Astrocyte (in vitro differentiated cells and primary cell): ENCODE measurements around the gene SRGAP1. TPM values are rescaled to one million over a fixed set of nuclear protein-coding genes. Genes with fewer than 3 reads are reported as not detected.

Experiments used
- DNase-seq: peaks from one replicate; pipeline ENCODE4 v3.0.0-alpha.2; 2010; ENCODE audit warnings: low read depth
- FAIRE-seq: peaks from 2 replicates; lab custom pipeline; 2011; peaks lifted over from hg19 to GRCh38; lab: Jason Lieb, UNC
- H2AFZ ChIP-seq: 2 replicates; pipeline ENCODE4 v1.6.0; 2012; ENCODE audit warnings: low read depth, low read length, inconsistent platforms
- H3K27ac ChIP-seq: 2 replicates; pipeline ENCODE4 v1.5.1; 2011; ENCODE audit warnings: low read depth, low read length, inconsistent platforms
- H3K27me3 ChIP-seq: 2 replicates; pipeline ENCODE4 v1.6.0; 2011; ENCODE audit warnings: low read length, inconsistent platforms; ENCODE audit not compliant: insufficient read depth
- H3K36me3 ChIP-seq: 2 replicates; pipeline ENCODE4 v1.5.1; 2011; ENCODE audit warnings: low read length, inconsistent platforms; ENCODE audit not compliant: insufficient read depth
- H3K4me1 ChIP-seq: 2 replicates; pipeline ENCODE4 v1.5.1; 2011; ENCODE audit warnings: low read length, inconsistent platforms; ENCODE audit not compliant: insufficient read depth
- H3K4me2 ChIP-seq: 2 replicates; pipeline ENCODE4 v1.6.0; 2012; ENCODE audit warnings: low read length, inconsistent platforms
- H3K4me3 ChIP-seq: 2 replicates; pipeline ENCODE4 v1.5.1; 2011; ENCODE audit warnings: low read depth, mild to moderate bottlenecking, low read length, inconsistent platforms; ENCODE audit not compliant: insufficient read depth
- H3K79me2 ChIP-seq: 2 replicates; pipeline ENCODE4 v1.6.0; 2012; ENCODE audit warnings: mild to moderate bottlenecking, low read length, inconsistent platforms; ENCODE audit not compliant: insufficient read depth
- H3K9ac ChIP-seq: 2 replicates; pipeline ENCODE4 v1.6.0; 2012; ENCODE audit warnings: mild to moderate bottlenecking, low read length, inconsistent platforms
- H3K9me3 ChIP-seq: 2 replicates; pipeline ENCODE4 v1.5.1; 2012; ENCODE audit warnings: low read depth, mild to moderate bottlenecking, low read length, inconsistent platforms; ENCODE audit not compliant: insufficient read depth
- H4K20me1 ChIP-seq: 2 replicates; pipeline ENCODE4 v1.6.0; 2012; ENCODE audit warnings: low read length, inconsistent platforms; ENCODE audit not compliant: insufficient read depth
- H3K27ac Mint-ChIP-seq: one replicate; pipeline ENCODE4 v1.8.0; 2021; ENCODE audit warnings: mild to moderate bottlenecking, mixed read lengths; ENCODE audit not compliant: unreplicated experiment
- H3K27me3 Mint-ChIP-seq: one replicate; pipeline ENCODE4 v1.8.0; 2021; ENCODE audit warnings: low read depth, mixed read lengths; ENCODE audit not compliant: unreplicated experiment
- H3K36me3 Mint-ChIP-seq: one replicate; pipeline ENCODE4 v1.8.0; 2021; ENCODE audit warnings: low read depth, mixed read lengths; ENCODE audit not compliant: unreplicated experiment
- H3K4me1 Mint-ChIP-seq: one replicate; pipeline ENCODE4 v1.8.0; 2021; ENCODE audit warnings: low read depth, mixed read lengths; ENCODE audit not compliant: unreplicated experiment
- H3K4me3 Mint-ChIP-seq: one replicate; pipeline ENCODE4 v1.8.0; 2021; ENCODE audit warnings: mild to moderate bottlenecking, moderate library complexity, mixed read lengths; ENCODE audit not compliant: unreplicated experiment
- H3K9me3 Mint-ChIP-seq: one replicate; pipeline ENCODE4 v1.8.0; 2021; ENCODE audit warnings: mild to moderate bottlenecking, mixed read lengths; ENCODE audit not compliant: unreplicated experiment
- EZH2 ChIP-seq: IDR thresholded peaks from 2 replicates; pipeline ENCODE4 v1.6.1; 2012; ENCODE audit warnings: mild to moderate bottlenecking, low read length, inconsistent platforms; ENCODE audit not compliant: insufficient read depth
- total RNA-seq: library from RNA; stranded (reverse); gene quantifications from 2 replicates; pipeline ENCODE4 v1.2.1, GENCODE V29; 2021
- TF ChIP-seq, protein P1 (sequence below): IDR thresholded peaks from 2 replicates; pipeline ENCODE4 v1.5.1; 2011; ENCODE audit warnings: low read depth, mild to moderate bottlenecking, inconsistent platforms, low read length, moderate library complexity; ENCODE audit not compliant: insufficient read depth

SRGAP1 gene
- total RNA-seq, 1 donor from 2014 or later, result 15.2 TPM

- DNase-seq (no peak), FAIRE-seq (no peak)
- no peaks in the 10 kb centered on the region for H3K27me3 ChIP-seq
- H3K4me3 ChIP-seq, result peak overlapping the region; percentile 99
- no peaks in the 10 kb centered on the region for H3K27me3 Mint-ChIP-seq
- H3K36me3 Mint-ChIP-seq, result no peaks in the 10 kb centered on the region
- H3K4me1 ChIP-seq, result no peaks in the 10 kb centered on the region
- H3K79me2 ChIP-seq, result peaks cover 69% of the 10 kb centered on the region
- H4K20me1 ChIP-seq, result peaks cover 40% of the 10 kb centered on the region
- no peaks in the 10 kb centered on the region for H3K9me3 ChIP-seq
- H3K27ac ChIP-seq, result no peak overlapping the region
- no peak overlapping the region for H3K27ac Mint-ChIP-seq
- H3K4me2 ChIP-seq, result peak overlapping the region; percentile 94
- H3K36me3 ChIP-seq, result no peaks in the 10 kb centered on the region
- peaks cover 20% of the 10 kb centered on the region for H3K4me1 Mint-ChIP-seq
- H3K9ac ChIP-seq, result peak overlapping the region; percentile 96
- TF ChIP-seq, protein P1, sequence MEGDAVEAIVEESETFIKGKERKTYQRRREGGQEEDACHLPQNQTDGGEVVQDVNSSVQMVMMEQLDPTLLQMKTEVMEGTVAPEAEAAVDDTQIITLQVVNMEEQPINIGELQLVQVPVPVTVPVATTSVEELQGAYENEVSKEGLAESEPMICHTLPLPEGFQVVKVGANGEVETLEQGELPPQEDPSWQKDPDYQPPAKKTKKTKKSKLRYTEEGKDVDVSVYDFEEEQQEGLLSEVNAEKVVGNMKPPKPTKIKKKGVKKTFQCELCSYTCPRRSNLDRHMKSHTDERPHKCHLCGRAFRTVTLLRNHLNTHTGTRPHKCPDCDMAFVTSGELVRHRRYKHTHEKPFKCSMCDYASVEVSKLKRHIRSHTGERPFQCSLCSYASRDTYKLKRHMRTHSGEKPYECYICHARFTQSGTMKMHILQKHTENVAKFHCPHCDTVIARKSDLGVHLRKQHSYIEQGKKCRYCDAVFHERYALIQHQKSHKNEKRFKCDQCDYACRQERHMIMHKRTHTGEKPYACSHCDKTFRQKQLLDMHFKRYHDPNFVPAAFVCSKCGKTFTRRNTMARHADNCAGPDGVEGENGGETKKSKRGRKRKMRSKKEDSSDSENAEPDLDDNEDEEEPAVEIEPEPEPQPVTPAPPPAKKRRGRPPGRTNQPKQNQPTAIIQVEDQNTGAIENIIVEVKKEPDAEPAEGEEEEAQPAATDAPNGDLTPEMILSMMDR, result no peak
- no peak for TF ChIP-seq EZH2
- H3K4me3 Mint-ChIP-seq, result peak overlapping the region; percentile 100
- no peaks in the 10 kb centered on the region for H3K9me3 Mint-ChIP-seq
- H2AFZ ChIP-seq, result no peak overlapping the region
These were observed 1.9 kb downstream of the SRGAP1 start for GRCh38 chr12:63846238-63846967.

- peaks cover 22% of the 10 kb centered on the region for H3K4me1 Mint-ChIP-seq
- FAIRE-seq (no peak), DNase-seq (no peak)
- H3K27ac ChIP-seq, result no peak overlapping the region
- H3K4me2 ChIP-seq, result no peak overlapping the region
- H2AFZ ChIP-seq, result no peak overlapping the region
- no peak overlapping the region for H3K4me3 Mint-ChIP-seq
- no peak overlapping the region for H3K9ac ChIP-seq
- no peaks in the 10 kb centered on the region for H3K27me3 Mint-ChIP-seq
- peaks cover 88% of the 10 kb centered on the region for H3K79me2 ChIP-seq
- no peaks in the 10 kb centered on the region for H3K27me3 ChIP-seq
- H3K4me3 ChIP-seq, result no peak overlapping the region
- TF ChIP-seq, protein P1, result no peak
- H3K36me3 Mint-ChIP-seq, result no peaks in the 10 kb centered on the region
- H3K27ac Mint-ChIP-seq, result no peak overlapping the region
- no peaks in the 10 kb centered on the region for H3K4me1 ChIP-seq
- H3K9me3 Mint-ChIP-seq, result no peaks in the 10 kb centered on the region
- H3K36me3 ChIP-seq, result no peaks in the 10 kb centered on the region
- peaks cover 51% of the 10 kb centered on the region for H4K20me1 ChIP-seq
- H3K9me3 ChIP-seq, result no peaks in the 10 kb centered on the region
These were observed 4.0 kb downstream of the SRGAP1 start for GRCh38 chr12:63848450-63848849.

DNA sequence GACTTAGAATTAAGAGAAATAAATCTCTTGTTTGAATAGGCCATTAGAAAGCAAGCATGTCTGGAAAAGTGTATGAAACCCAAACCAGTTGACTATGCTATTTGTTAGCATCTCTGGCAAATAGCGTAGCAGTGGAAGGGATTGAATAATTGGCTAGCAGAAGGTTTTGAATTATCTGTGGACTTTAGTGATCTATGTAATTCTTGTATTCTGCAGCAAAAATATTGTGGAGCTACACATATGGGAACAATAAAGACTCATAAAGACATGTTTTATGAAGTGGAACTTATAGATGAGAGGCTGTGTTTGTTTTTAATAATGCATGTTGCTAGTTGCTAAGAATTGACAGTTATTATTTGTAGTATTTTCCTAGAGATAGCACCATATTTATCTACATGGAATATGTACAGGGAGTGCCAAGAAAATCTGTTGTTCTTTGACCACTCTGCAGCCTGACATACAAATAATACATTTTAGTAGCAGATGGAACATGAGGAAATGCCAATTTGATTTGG, 4.7 kb downstream of the SRGAP1 start:
- no peaks in the 10 kb centered on the region for H3K36me3 Mint-ChIP-seq
- H2AFZ ChIP-seq, result no peak overlapping the region
- no peak for TF ChIP-seq EZH2
- TF ChIP-seq, protein P1, result no peak
- H3K4me2 ChIP-seq, result no peak overlapping the region
- H3K36me3 ChIP-seq, result no peaks in the 10 kb centered on the region
- H3K9ac ChIP-seq, result no peak overlapping the region
- H3K4me1 Mint-ChIP-seq, result peaks cover 24% of the 10 kb centered on the region
- FAIRE-seq (no peak), DNase-seq (no peak)
- H4K20me1 ChIP-seq, result peaks cover 55% of the 10 kb centered on the region
- no peak overlapping the region for H3K27ac Mint-ChIP-seq
- no peaks in the 10 kb centered on the region for H3K27me3 Mint-ChIP-seq
- H3K27ac ChIP-seq, result no peak overlapping the region
- no peak overlapping the region for H3K4me3 Mint-ChIP-seq
- H3K4me1 ChIP-seq, result no peaks in the 10 kb centered on the region
- no peaks in the 10 kb centered on the region for H3K27me3 ChIP-seq
- peaks cover 96% of the 10 kb centered on the region for H3K79me2 ChIP-seq
- no peaks in the 10 kb centered on the region for H3K9me3 Mint-ChIP-seq
- no peak overlapping the region for H3K4me3 ChIP-seq
- H3K9me3 ChIP-seq, result no peaks in the 10 kb centered on the region
